Tibial nerve (tissue), 4 donors: ENCODE data around the gene CLASP1. TPM values are rescaled to one million over a fixed set of nuclear protein-coding genes. Genes with fewer than 3 reads are reported as not detected.

Source experiments
- DNase-seq, 2 donors: peaks; one replicate each; pipeline ENCODE4 v3.0.0-alpha.2; 2019; ENCODE audit warnings: low spot score in 2 of 2
- H3K27ac ChIP-seq, 4 donors: fragments of 200-600 bp; sonication (generic) in 3 of 4; one replicate each; pipeline ENCODE4 v1.5.1; 2017 to 2019; ENCODE audit warnings: mild to moderate bottlenecking in 1 of 4
- H3K27me3 ChIP-seq, 2 donors: fragments of 200-600 bp; sonication (generic) in 1 of 2; one replicate each; pipeline versions ENCODE4 v1.5.1 to v1.6.0; 2017 to 2019
- H3K36me3 ChIP-seq, 3 donors: fragments of 200-600 bp; sonication (generic); one replicate each; pipeline ENCODE4 v1.5.1; 2018 to 2019
- H3K4me1 ChIP-seq, 4 donors: fragments of 200-600 bp; sonication (generic) in 3 of 4; one replicate each; pipeline ENCODE4 v1.5.1; 2017 to 2019
- H3K4me3 ChIP-seq, 4 donors: fragments of 200-600 bp; sonication (generic) in 3 of 4; one replicate each; pipeline ENCODE4 v1.5.1; 2017 to 2019; ENCODE audit warnings: mild to moderate bottlenecking in 1 of 4, moderate library complexity in 1 of 4
- H3K9me3 ChIP-seq, 4 donors: fragments of 200-600 bp; sonication (generic) in 3 of 4; one replicate each; pipeline ENCODE4 v1.5.1; 2017 to 2019
- CTCF ChIP-seq, 5 experiments: fragments of 200-600 bp in 3 of 5; fragments of 450-650 bp in 2 of 5; sonication (generic) in 3 of 5; IDR thresholded peaks; one replicate each; pipeline ENCODE4 v1.5.1; 2016 to 2019; ENCODE audit warnings: antibody characterized with exemption in 5 of 5, mild to moderate bottlenecking in 3 of 5, moderate library complexity in 2 of 5
- EP300 ChIP-seq, 2 donors: sonication (generic); formaldehyde crosslinking; IDR thresholded peaks; one replicate each; pipeline ENCODE4 v1.6.1; 2017; ENCODE audit warnings: antibody characterized with exemption in 2 of 2, mild to moderate bottlenecking in 1 of 2
- POLR2A ChIP-seq, 2 donors: fragments of 450-650 bp; IDR thresholded peaks; one replicate each; pipeline ENCODE4 v1.6.1; 2017; ENCODE audit warnings: antibody characterized with exemption in 2 of 2, mild to moderate bottlenecking in 2 of 2, moderate library complexity in 2 of 2
- WGBS, 2 donors: methylation state at CpG; one replicate each; pipeline ENCODE4 v1.1.5; 2018; 5-methylcytosine and 5-hydroxymethylcytosine counted together
- total RNA-seq, 4 donors: library from RNA; depleted of rRNA; stranded (reverse); fragments of >200 nt; gene quantifications; one replicate each; pipeline ENCODE4 v1.1.0, GENCODE V29; 2016

The CLASP1 gene
- total RNA-seq, 4 donors from 2014 or later = 72.8 to 164 (median 88.6) TPM

- H3K4me3 ChIP-seq = no peak overlapping the region
- peak in 1 of 2 donors; percentile 45 for DNase-seq
- H3K27me3 ChIP-seq = no peaks in the 10 kb centered on the region
- H3K27ac ChIP-seq = peak overlapping the region in 2 of 4 donors; percentile 64 to 68
- peaks cover 0 to 41% (median 7%) of the 10 kb centered on the region in 4 donors for H3K4me1 ChIP-seq
- WGBS, 2 donors = 45 to 67% methylated on average over 10 of the region's 10 CpGs
- H3K36me3 ChIP-seq = peaks cover 0 to 47% (median 0%) of the 10 kb centered on the region in 3 donors
- TF ChIP-seq CTCF (IDR thresholded peaks at IDR 0.05) (no peak), EP300 (IDR thresholded peaks at IDR 0.05) (peak in 1 of 2 donors; percentile 17)
- H3K9me3 ChIP-seq = no peaks in the 10 kb centered on the region
These were observed 127.9 kb downstream of the CLASP1 start for GRCh38 chr2:121521359-121521758.

- peaks cover 0 to 41% (median 7%) of the 10 kb centered on the region in 4 donors for H3K4me1 ChIP-seq
- DNase-seq = no peak
- TF ChIP-seq POLR2A (IDR thresholded peaks at IDR 0.05) = no peak
- TF ChIP-seq CTCF (IDR thresholded peaks at IDR 0.05) = no peak
- TF ChIP-seq EP300 (IDR thresholded peaks at IDR 0.05) = no peak
- WGBS, 2 donors = 41 to 52% methylated on average over 3 of the region's 3 CpGs
- H3K27me3 ChIP-seq = no peaks in the 10 kb centered on the region
- H3K4me3 ChIP-seq = no peak overlapping the region
- peaks cover 0 to 47% (median 0%) of the 10 kb centered on the region in 3 donors for H3K36me3 ChIP-seq
- no peaks in the 10 kb centered on the region for H3K9me3 ChIP-seq
- peak overlapping the region in 2 of 4 donors; percentile 64 to 68 for H3K27ac ChIP-seq
These were observed 128.6 kb downstream of the CLASP1 start for GRCh38 chr2:121520641-121520994.

GRCh38 chr2:121519732-121520640 lies 129.3 kb downstream of the CLASP1 start:
- 46 to 50% methylated on average over 4 to 6 of the region's 6 CpGs for WGBS, 2 donors
- DNase-seq = peak; percentile 30 to 36
- Histone ChIP-seq H3K9me3 (no peaks in the 10 kb centered on the region), H3K4me1 (peaks cover 0 to 41% (median 7%) of the 10 kb centered on the region in 4 donors), H3K27me3 (no peaks in the 10 kb centered on the region), H3K4me3 (no peak overlapping the region), H3K36me3 (peaks cover 0 to 51% (median 0%) of the 10 kb centered on the region in 3 donors), H3K27ac (peak overlapping the region in 2 of 4 donors; percentile 64 to 68)
- TF ChIP-seq POLR2A (IDR thresholded peaks at IDR 0.05) = no peak
- no peak for TF ChIP-seq CTCF (IDR thresholded peaks at IDR 0.05)
- TF ChIP-seq EP300 (IDR thresholded peaks at IDR 0.05) = peak in 1 of 2 donors; percentile 37

- DNase-seq = no peak
- Histone ChIP-seq H3K36me3 (peaks cover 0 to 50% (median 0%) of the 10 kb centered on the region in 3 donors), H3K9me3 (no peaks in the 10 kb centered on the region), H3K27me3 (no peaks in the 10 kb centered on the region), H3K27ac (peak overlapping the region in 2 of 4 donors; percentile 64 to 68), H3K4me1 (peaks cover 0 to 41% (median 7%) of the 10 kb centered on the region in 4 donors), H3K4me3 (no peak overlapping the region)
- WGBS, 2 donors = 50 to 78% methylated on average over 1 of the region's 1 CpG
- TF ChIP-seq EP300 (IDR thresholded peaks at IDR 0.05) (no peak), POLR2A (IDR thresholded peaks at IDR 0.05) (no peak), CTCF (IDR thresholded peaks at IDR 0.05) (no peak)
These were observed 130.1 kb downstream of the CLASP1 start for GRCh38 chr2:121519153-121519552.
